GM19043 (cell line): ENCODE measurements around the gene EIF4EBP3.

Source experiments
- ATAC-seq: cut with Tn5 transposase; IDR thresholded peaks from one replicate; pipeline ENCODE4 v1.9.1; 2021; ENCODE audit warnings: low read depth; ENCODE audit not compliant: unreplicated experiment

The EIF4EBP3 gene

GRCh38 chr5:140556438-140556837 lies 9.0 kb downstream of the EIF4EBP3 start:
- no peak for ATAC-seq

GRCh38 chr5:140557136-140557805 lies 9.8 kb downstream of the EIF4EBP3 start, which contains the start of gene SRA1:
TSS of gene SRA1 (minus strand) at chr5:140557473. CDS start at chr5:140557452, 21 bp downstream.
- ATAC-seq, result peak; percentile 97

GRCh38 chr5:140557965-140558364 lies 10.5 kb downstream of the EIF4EBP3 start:
- no peak for ATAC-seq

GRCh38 chr5:140558542-140558941 lies 11.1 kb downstream of the EIF4EBP3 start:
- ATAC-seq, result no peak

GRCh38 chr5:140560227-140560626 lies 12.8 kb downstream of the EIF4EBP3 start:
- no peak for ATAC-seq

GRCh38 chr5:140561753-140562523 lies 14.5 kb downstream of the EIF4EBP3 start:
- no peak for ATAC-seq

- no peak for ATAC-seq
Measured at GRCh38 chr5:140563596-140563995, 16.1 kb downstream of the EIF4EBP3 start.

- peak; percentile 86 for ATAC-seq
Measured at GRCh38 chr5:140564196-140565023, 16.9 kb downstream of the EIF4EBP3 start, which contains the start of the genes APBB3 and SLC35A4. TSS of gene APBB3 (minus strand) at chr5:140564598. CDS start at chr5:140564245, 353 bp downstream. TSS of gene SLC35A4 (plus strand) at chr5:140564828. CDS start at chr5:140567170, 2,342 bp downstream.

- no peak for ATAC-seq
Measured at GRCh38 chr5:140565024-140565779, 17.7 kb downstream of the EIF4EBP3 start.

GRCh38 chr5:140565780-140566095 lies 18.3 kb downstream of the EIF4EBP3 start:
- no peak for ATAC-seq

- no peak for ATAC-seq
Measured at GRCh38 chr5:140566665-140567064, 19.2 kb downstream of the EIF4EBP3 start.

GRCh38 chr5:140567136-140567818 lies 19.8 kb downstream of the EIF4EBP3 start:
- ATAC-seq, result no peak

- no peak for ATAC-seq
Measured at GRCh38 chr5:140567871-140568270, 20.4 kb downstream of the EIF4EBP3 start.

- no peak for ATAC-seq
Measured at GRCh38 chr5:140568443-140569063, 21.1 kb downstream of the EIF4EBP3 start.

- ATAC-seq, result peak; percentile 32
Measured at GRCh38 chr5:140569197-140569596, 21.7 kb downstream of the EIF4EBP3 start.

GRCh38 chr5:140570058-140570457 lies 22.6 kb downstream of the EIF4EBP3 start:
- no peak for ATAC-seq

GRCh38 chr5:140570488-140570887 lies 23.0 kb downstream of the EIF4EBP3 start:
- ATAC-seq, result no peak

GRCh38 chr5:140571105-140571504 lies 23.6 kb downstream of the EIF4EBP3 start:
- ATAC-seq, result no peak

- no peak for ATAC-seq
Measured at GRCh38 chr5:140573683-140574082, 26.2 kb downstream of the EIF4EBP3 start.
